K562 (cell line): ENCODE results near the gene PELI2. TPM values are rescaled to one million over a fixed set of nuclear protein-coding genes. Genes with fewer than 3 reads are reported as not detected.

Experiments used
- ARID1B ChIP-seq: fragments of 450-650 bp; IDR thresholded peaks from 2 replicates; pipeline ENCODE4 v1.6.1; 2016; ENCODE audit warnings: antibody characterized with exemption, mild to moderate bottlenecking, inconsistent platforms
- ARID3B ChIP-seq: fragments of 250-450 bp; sonication (Bioruptor Pico); IDR thresholded peaks from 2 replicates; pipeline ENCODE4 v1.4.0; 2020; ENCODE audit warnings: borderline replicate concordance
- ATF3 ChIP-seq, 2 experiments: fragments of 450-650 bp in 1 of 2; sonication (generic) in 1 of 2; formaldehyde crosslinking in 1 of 2; IDR thresholded peaks in 1 of 2; conservative IDR thresholded peaks in 1 of 2; 2 replicates each; pipeline versions ENCODE4 v1.6.1 to v1.8.1; 2016 to 2023; ENCODE audit warnings: mild to moderate bottlenecking in 2 of 2, moderate library complexity in 2 of 2, inconsistent platforms in 1 of 2, missing genetic modification reagents in 1 of 2
- ATF7 ChIP-seq: fragments of 450-650 bp; IDR thresholded peaks from 2 replicates; pipeline ENCODE4 v1.7.1; 2014; ENCODE audit warnings: mild to moderate bottlenecking, moderate library complexity
- CEBPB ChIP-seq: fragments of 450-650 bp; IDR thresholded peaks from 2 replicates; pipeline ENCODE4 v1.6.1; 2016; ENCODE audit warnings: missing genetic modification characterization, missing compliant biosample characterization
- CREB1 ChIP-seq, 2 experiments: sonication (generic) in 1 of 2; formaldehyde crosslinking in 1 of 2; IDR thresholded peaks; 2 replicates each; pipeline versions ENCODE4 v1.6.1 to v1.8.0; 2012 to 2022; ENCODE audit warnings: inconsistent platforms in 1 of 2, mild to moderate bottlenecking in 1 of 2, missing genetic modification reagents in 1 of 2, moderate library complexity in 1 of 2
- EP300 ChIP-seq: IDR thresholded peaks from 2 replicates; pipeline ENCODE4 v1.6.1; 2012; ENCODE audit warnings: low read length, improper control_type of control experiment
- FOXP1 ChIP-seq: sonication (generic); formaldehyde crosslinking; IDR thresholded peaks from 2 replicates; pipeline ENCODE4 v1.8.0; 2022; ENCODE audit warnings: mild to moderate bottlenecking, missing genetic modification reagents
- L3MBTL2 ChIP-seq: fragments of 450-650 bp; IDR thresholded peaks from 2 replicates; pipeline ENCODE4 v1.6.1; 2016; ENCODE audit warnings: mild to moderate bottlenecking, moderate library complexity
- LEF1 ChIP-seq: fragments of 450-650 bp; IDR thresholded peaks from 2 replicates; pipeline ENCODE4 v1.6.1; 2016; ENCODE audit warnings: mild to moderate bottlenecking
- RCOR1 ChIP-seq, 2 experiments: IDR thresholded peaks; 2 replicates each; pipeline ENCODE4 v1.6.1; 2012; ENCODE audit warnings: low read depth in 2 of 2, low read length in 2 of 2, borderline replicate concordance in 1 of 2, improper control_type of control experiment in 1 of 2
- SETDB1 ChIP-seq: IDR thresholded peaks from one replicate; pipeline ENCODE4 v1.6.1; 2012; ENCODE audit warnings: low read length, control low read depth, inconsistent platforms
- SOX6 ChIP-seq: fragments of 450-650 bp; IDR thresholded peaks from 2 replicates; pipeline ENCODE4 v1.6.1; 2014; ENCODE audit warnings: mild to moderate bottlenecking
- SREBF2 ChIP-seq: sonication (generic); formaldehyde crosslinking; IDR thresholded peaks from 2 replicates; pipeline ENCODE4 v1.4.0; 2020; ENCODE audit warnings: mild to moderate bottlenecking, missing genetic modification reagents
- ZKSCAN3 ChIP-seq: fragments of 250-450 bp; sonication (Bioruptor Pico); IDR thresholded peaks from 2 replicates; pipeline ENCODE4 v1.4.0; 2020
- ZNF778 ChIP-seq: fragments of 450-650 bp; formaldehyde crosslinking; IDR thresholded peaks from 2 replicates; pipeline ENCODE4 v1.4.0; 2020; ENCODE audit warnings: mild to moderate bottlenecking, moderate library complexity
- polyA plus RNA-seq, 8 experiments: library from polyadenylated mRNA; depleted of rRNA in 4 of 8; stranded (reverse) in 5 of 8; unstranded in 3 of 8; fragments of >200 nt; fragmentation: Nextera tagmentation in 2 of 8; fragmentation: Illumina TruSeq in 1 of 8; extraction: Ambion mirVana in 2 of 8; extraction: Trizol in 1 of 8; gene quantifications; 2 replicates each; pipeline versions ENCODE4 v1.2.1 to v1.2.3, GENCODE V29; 2011 to 2014; ENCODE audit warnings: inconsistent platforms in 1 of 8, missing spikeins in 1 of 8
- total RNA-seq, 7 experiments: library from RNA; depleted of rRNA in 6 of 7; stranded (reverse); fragments of >200 nt in 6 of 7; fragmentation: Illumina TruSeq in 2 of 7; extraction: Trizol in 2 of 7; gene quantifications; 2 replicates each; pipeline versions ENCODE4 v1.2.1 to v1.2.3, GENCODE V29; 2011 to 2021; ENCODE audit warnings: low replicate concordance in 1 of 7
- TF ChIP-seq, protein P1 (sequence below): fragments of 450-650 bp; IDR thresholded peaks from 2 replicates; pipeline ENCODE4 v1.6.1; 2016
- TF ChIP-seq, protein P2 (sequence below): fragments of 200-800 bp; sonication (Bioruptor generic); IDR thresholded peaks from 2 replicates; pipeline ENCODE4 v1.6.1; 2017; ENCODE audit warnings: missing genetic modification characterization, missing compliant biosample characterization

Gene PELI2
- total and polyA plus RNA-seq, 9 of the 15 experiments (the other 6 are each of a cell fraction or from before 2014, with no cell fraction given): 0.20 to 1.5 (median 0.44) TPM

DNA sequence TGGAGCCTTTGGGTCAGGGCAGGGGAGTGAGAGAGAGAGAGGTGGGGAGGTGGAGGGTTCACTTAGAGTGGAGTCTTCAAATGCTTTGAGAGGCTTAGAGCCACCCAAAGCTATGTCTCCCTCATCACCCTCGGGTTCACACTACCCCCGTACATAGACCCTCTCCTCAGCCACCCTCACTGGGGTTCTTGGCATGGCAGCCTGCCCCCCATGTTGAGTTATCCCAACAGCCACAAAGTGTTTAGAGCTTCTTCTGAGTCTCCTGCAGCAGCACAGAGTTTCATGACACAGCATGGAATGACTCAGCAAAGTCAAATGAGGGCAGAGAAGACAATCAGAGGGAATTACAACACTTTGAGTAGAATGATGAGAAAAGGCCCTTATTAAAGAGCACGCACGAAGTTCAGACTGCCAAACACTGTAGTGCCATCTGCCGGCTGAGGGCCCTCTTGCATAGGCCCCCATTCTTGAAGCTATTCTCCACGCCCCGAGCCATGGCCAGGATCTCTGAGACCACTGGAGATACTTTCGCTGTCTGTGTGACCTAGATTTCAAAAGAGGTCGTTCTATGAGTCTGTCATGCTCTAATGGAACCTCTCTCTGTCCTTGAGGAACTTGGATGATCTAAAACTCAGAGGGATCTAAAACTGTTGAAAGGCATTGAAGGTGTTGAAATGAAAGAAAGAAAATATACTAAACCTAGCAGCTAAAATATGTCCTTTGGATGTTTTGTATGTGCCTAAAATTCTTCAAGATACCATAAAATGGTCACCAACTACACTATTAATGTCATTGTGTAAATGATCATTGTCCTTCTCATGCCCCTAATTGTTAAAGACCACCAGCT is 221.9 kb downstream of the PELI2 start (continued):
- peak; percentile 56; the same call in 1 of the 2 replicates for TF ChIP-seq ATF3 (IDR thresholded peaks at IDR 0.05)
- TF ChIP-seq ATF3 (CRISPR knock-in tag; conservative IDR thresholded peaks at IDR 0.05): no peak
- peak; percentile 9; the same call in 1 of the 2 replicates for TF ChIP-seq ATF7
- TF ChIP-seq, protein P1, sequence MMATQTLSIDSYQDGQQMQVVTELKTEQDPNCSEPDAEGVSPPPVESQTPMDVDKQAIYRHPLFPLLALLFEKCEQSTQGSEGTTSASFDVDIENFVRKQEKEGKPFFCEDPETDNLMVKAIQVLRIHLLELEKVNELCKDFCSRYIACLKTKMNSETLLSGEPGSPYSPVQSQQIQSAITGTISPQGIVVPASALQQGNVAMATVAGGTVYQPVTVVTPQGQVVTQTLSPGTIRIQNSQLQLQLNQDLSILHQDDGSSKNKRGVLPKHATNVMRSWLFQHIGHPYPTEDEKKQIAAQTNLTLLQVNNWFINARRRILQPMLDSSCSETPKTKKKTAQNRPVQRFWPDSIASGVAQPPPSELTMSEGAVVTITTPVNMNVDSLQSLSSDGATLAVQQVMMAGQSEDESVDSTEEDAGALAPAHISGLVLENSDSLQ: no peak
- peak; percentile 73 for TF ChIP-seq CEBPB (tag)
- no peak for TF ChIP-seq ARID3B (CRISPR knock-in tag)
- no peak for TF ChIP-seq FOXP1
- peak; percentile 48; the same call in 1 of the 2 replicates for TF ChIP-seq EP300
- no peak for TF ChIP-seq ZNF778 (CRISPR knock-in tag)
- peak; percentile 38; the same call in 1 of the 2 replicates for TF ChIP-seq L3MBTL2
- TF ChIP-seq SREBF2 (CRISPR knock-in tag): no peak
- TF ChIP-seq RCOR1 (IDR thresholded peaks at IDR 0.05; ENCODE audit: borderline replicate concordance in 1 of 2, low read depth in 2 of 2, low read length in 2 of 2): peak in 1 of 2 experiments; percentile 54; a peak in 1 of 4 replicates
- TF ChIP-seq CREB1 (IDR thresholded peaks at IDR 0.05): no peak
- TF ChIP-seq CREB1 (CRISPR knock-in tag; IDR thresholded peaks at IDR 0.05): no peak
- TF ChIP-seq LEF1: 0 out of 2 replicates have a peak, but pooled peaks have one; percentile 28
- TF ChIP-seq, protein P2, sequence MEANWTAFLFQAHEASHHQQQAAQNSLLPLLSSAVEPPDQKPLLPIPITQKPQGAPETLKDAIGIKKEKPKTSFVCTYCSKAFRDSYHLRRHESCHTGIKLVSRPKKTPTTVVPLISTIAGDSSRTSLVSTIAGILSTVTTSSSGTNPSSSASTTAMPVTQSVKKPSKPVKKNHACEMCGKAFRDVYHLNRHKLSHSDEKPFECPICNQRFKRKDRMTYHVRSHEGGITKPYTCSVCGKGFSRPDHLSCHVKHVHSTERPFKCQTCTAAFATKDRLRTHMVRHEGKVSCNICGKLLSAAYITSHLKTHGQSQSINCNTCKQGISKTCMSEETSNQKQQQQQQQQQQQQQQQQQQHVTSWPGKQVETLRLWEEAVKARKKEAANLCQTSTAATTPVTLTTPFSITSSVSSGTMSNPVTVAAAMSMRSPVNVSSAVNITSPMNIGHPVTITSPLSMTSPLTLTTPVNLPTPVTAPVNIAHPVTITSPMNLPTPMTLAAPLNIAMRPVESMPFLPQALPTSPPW: 0 out of 2 replicates have a peak, but pooled peaks have one; percentile 12
- no peak for TF ChIP-seq ZKSCAN3
- no peak for TF ChIP-seq SETDB1
- peak; percentile 57 for TF ChIP-seq SOX6
- peak; percentile 45 for TF ChIP-seq ARID1B
